ENCODE data around the gene DECR2.

The DECR2 gene

DNA sequence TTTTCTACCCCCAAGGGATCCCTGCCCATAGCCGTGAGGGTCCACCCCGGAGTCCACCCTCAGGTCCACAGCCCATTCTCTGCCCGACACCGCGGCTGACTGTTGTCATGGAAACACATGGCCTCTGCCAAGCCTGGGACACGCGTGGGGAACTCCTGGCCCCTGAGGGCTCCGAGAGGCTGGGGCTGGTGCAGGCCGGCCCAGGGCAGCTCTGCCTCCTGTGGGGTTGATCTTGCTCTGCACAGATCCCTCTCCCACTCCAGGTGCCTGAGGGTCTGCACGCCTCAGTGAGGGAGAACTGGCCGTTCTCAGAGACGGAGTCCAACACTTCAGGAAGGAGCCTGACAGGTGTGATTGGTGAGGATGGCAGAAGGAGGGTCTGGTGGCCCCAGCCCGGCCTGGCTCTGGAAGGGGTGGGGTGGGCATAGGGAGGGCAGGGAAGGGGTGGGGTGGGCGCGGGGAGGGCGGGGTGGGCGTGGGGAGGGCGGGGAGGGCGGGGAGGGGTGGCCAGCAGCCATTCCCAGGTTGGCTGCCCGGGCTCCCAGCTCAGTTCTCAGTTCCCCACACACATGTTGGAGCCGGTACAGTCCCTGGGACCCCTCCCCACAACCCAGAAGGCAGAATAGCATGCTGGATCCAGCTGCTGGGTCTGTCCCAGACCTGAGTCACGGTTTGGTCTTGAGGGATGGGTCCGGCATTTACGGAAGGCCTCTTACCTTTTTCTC, 37.8 kb upstream of the DECR2 start:
- no peaks in the 10 kb centered on the region for H3K27me3 ChIP-seq (ENCODE audit: control insufficient read depth, low read length)
- H3K9me3 ChIP-seq (ENCODE audit: control insufficient read depth, insufficient read depth, low read length): no peaks in the 10 kb centered on the region
- no peak overlapping the region for H3K27ac ChIP-seq (ENCODE audit: low read depth, low read length)
- H3K36me3 ChIP-seq (ENCODE audit: control insufficient read depth, low read length): peaks cover 22% of the 10 kb centered on the region
- 0 out of 2 replicates have a peak, but pooled peaks cover 5% of the 10 kb centered on the region for H4K20me1 ChIP-seq (ENCODE audit: control insufficient read depth, insufficient read depth, low read depth, low read length)
- H3K4me1 ChIP-seq (ENCODE audit: control insufficient read depth, low read length): no peaks in the 10 kb centered on the region
- TF ChIP-seq CTCF (IDR thresholded peaks at IDR 0.05; ENCODE audit: low read depth, low read length, poor library complexity, severe bottlenecking) (no peak), EZH2phosphoT487 (IDR thresholded peaks at IDR 0.05; ENCODE audit: borderline replicate concordance, low read length) (no peak)
- no peaks in the 10 kb centered on the region for H3K79me2 ChIP-seq (ENCODE audit: control insufficient read depth, low read length)
- no peaks in the 10 kb centered on the region for H3K9me2 ChIP-seq (replicated peaks; ENCODE audit: control insufficient read depth, low read length)
- no peaks in the 10 kb centered on the region for H3F3A ChIP-seq (ENCODE audit: control insufficient read depth, insufficient read depth)
- H3K4me3 ChIP-seq (ENCODE audit: low read length): no peak overlapping the region
- no peak overlapping the region for H3K4me2 ChIP-seq (ENCODE audit: low read length)

DNA sequence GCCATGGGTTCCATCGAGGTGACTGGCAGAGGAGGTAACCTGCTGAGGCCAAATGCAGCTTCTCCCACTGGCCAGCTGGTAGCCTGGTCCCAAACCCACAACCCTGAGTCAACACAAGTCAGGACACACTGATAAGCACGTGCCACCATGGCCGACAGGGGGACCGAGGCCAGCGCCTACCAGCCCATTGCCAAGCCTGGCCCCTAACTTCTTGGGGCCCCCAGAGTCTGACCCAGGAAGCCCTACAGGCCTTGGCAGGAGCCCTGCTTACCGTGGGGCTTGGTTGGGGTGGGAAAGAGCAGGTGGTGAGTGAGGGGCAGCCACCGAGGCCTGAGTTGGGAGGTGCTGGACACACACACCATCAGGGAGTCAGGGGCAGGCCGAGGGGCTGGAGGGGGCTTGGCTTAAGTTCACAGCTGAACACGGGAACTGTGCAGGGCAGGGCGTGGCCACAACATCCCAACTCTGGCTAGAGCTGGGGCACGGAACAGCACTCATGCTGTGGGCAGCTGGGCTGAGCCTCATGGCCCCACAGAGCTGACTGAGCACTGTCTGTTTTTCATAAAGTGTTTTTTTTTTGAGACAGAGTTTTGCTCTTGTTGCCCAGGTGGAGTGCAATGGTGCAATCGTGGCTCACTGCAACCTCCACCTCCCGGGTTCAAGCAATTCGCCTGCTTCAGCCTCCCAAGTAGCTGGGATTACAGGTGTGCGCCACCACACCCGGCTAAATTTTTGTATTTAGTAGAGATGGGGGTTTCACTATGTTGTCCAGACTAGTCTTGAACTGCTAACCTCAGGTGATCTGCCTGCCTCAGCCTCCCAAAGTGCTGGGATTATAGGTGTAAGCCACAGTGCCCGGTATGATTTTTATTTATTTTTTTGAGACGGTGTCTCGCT, 36.8 kb upstream of the DECR2 start:
- no peak for TF ChIP-seq EZH2phosphoT487 (IDR thresholded peaks at IDR 0.05; ENCODE audit: borderline replicate concordance, low read length)
- no peak for TF ChIP-seq CTCF (IDR thresholded peaks at IDR 0.05; ENCODE audit: low read depth, low read length, poor library complexity, severe bottlenecking)
- Histone ChIP-seq H3K79me2 (ENCODE audit: control insufficient read depth, low read length) (peaks cover 3% of the 10 kb centered on the region), H4K20me1 (ENCODE audit: control insufficient read depth, insufficient read depth, low read depth, low read length) (0 out of 2 replicates have a peak, but pooled peaks cover 5% of the 10 kb centered on the region), H3K4me1 (ENCODE audit: control insufficient read depth, low read length) (peaks cover 4% of the 10 kb centered on the region), H3K27ac (ENCODE audit: low read depth, low read length) (no peak overlapping the region), H3K4me3 (ENCODE audit: low read length) (no peak overlapping the region), H3K27me3 (ENCODE audit: control insufficient read depth, low read length) (no peaks in the 10 kb centered on the region), H3K36me3 (ENCODE audit: control insufficient read depth, low read length) (peaks cover 29% of the 10 kb centered on the region), H3K4me2 (ENCODE audit: low read length) (no peak overlapping the region), H3K9me3 (ENCODE audit: control insufficient read depth, insufficient read depth, low read length) (no peaks in the 10 kb centered on the region), H3K9me2 (replicated peaks; ENCODE audit: control insufficient read depth, low read length) (no peaks in the 10 kb centered on the region), H3F3A (ENCODE audit: control insufficient read depth, insufficient read depth) (no peaks in the 10 kb centered on the region)

GRCh38 chr16:366476-366875, 35.2 kb upstream of the DECR2 start:
- Histone ChIP-seq H4K20me1 (ENCODE audit: control insufficient read depth, insufficient read depth, low read depth, low read length) (0 out of 2 replicates have a peak, but pooled peaks cover 5% of the 10 kb centered on the region), H3K79me2 (ENCODE audit: control insufficient read depth, low read length) (peaks cover 5% of the 10 kb centered on the region), H3K4me1 (ENCODE audit: control insufficient read depth, low read length) (peaks cover 16% of the 10 kb centered on the region), H3K27me3 (ENCODE audit: control insufficient read depth, low read length) (no peaks in the 10 kb centered on the region), H3F3A (ENCODE audit: control insufficient read depth, insufficient read depth) (no peaks in the 10 kb centered on the region), H3K36me3 (ENCODE audit: control insufficient read depth, low read length) (peaks cover 32% of the 10 kb centered on the region), H3K9me2 (replicated peaks; ENCODE audit: control insufficient read depth, low read length) (no peaks in the 10 kb centered on the region), H3K27ac (ENCODE audit: low read depth, low read length) (no peak overlapping the region), H3K4me3 (ENCODE audit: low read length) (no peak overlapping the region), H3K4me2 (ENCODE audit: low read length) (no peak overlapping the region), H3K9me3 (ENCODE audit: control insufficient read depth, insufficient read depth, low read length) (no peaks in the 10 kb centered on the region)
- TF ChIP-seq CTCF (IDR thresholded peaks at IDR 0.05; ENCODE audit: low read depth, low read length, poor library complexity, severe bottlenecking) (no peak), EZH2phosphoT487 (IDR thresholded peaks at IDR 0.05; ENCODE audit: borderline replicate concordance, low read length) (no peak)
